HG03460 (cell line): ENCODE results near the gene TMEM33.

Source experiments
- ATAC-seq: cut with Tn5 transposase; IDR thresholded peaks from one replicate; pipeline ENCODE4 v1.9.1; 2021; ENCODE audit not compliant: unreplicated experiment

Gene TMEM33

GRCh38 chr4:41994461-41994985 is 59.3 kb downstream of the TMEM33 start:
- no peak for ATAC-seq

- ATAC-seq: no peak
Measured at GRCh38 chr4:41998019-41998418, 62.8 kb downstream of the TMEM33 start.

GRCh38 chr4:41999321-41999720 is 64.1 kb downstream of the TMEM33 start:
- no peak for ATAC-seq

GRCh38 chr4:42008011-42008786 is 73.0 kb downstream of the TMEM33 start:
- no peak for ATAC-seq
